PFSK-1 (cell line): ENCODE data around the gene NEURL4.

ENCODE experiments used
- FOXP2 ChIP-seq: optimal IDR thresholded peaks from 2 replicates; pipeline ENCODE3; 2011; ENCODE audit warnings: borderline replicate concordance, control low read depth, inconsistent platforms; ENCODE audit not compliant: insufficient read depth; ENCODE audit errors: extremely low read length, extremely low read depth
- POLR2AphosphoS5 ChIP-seq: IDR thresholded peaks from 2 replicates; pipeline ENCODE4 v1.6.1; 2012; ENCODE audit warnings: low read depth, mild to moderate bottlenecking, control low read depth, low read length, moderate library complexity
- SIN3A ChIP-seq: IDR thresholded peaks from 2 replicates; pipeline ENCODE4 v1.6.1; 2012; ENCODE audit warnings: mild to moderate bottlenecking, low read length, moderate library complexity, borderline replicate concordance; ENCODE audit not compliant: insufficient read depth
- TAF1 ChIP-seq: IDR thresholded peaks from 2 replicates; pipeline ENCODE4 v1.6.1; 2012; ENCODE audit warnings: low read length, control low read depth, borderline replicate concordance; ENCODE audit not compliant: insufficient read depth
- TF ChIP-seq, protein P1 (sequence below), 2 experiments: IDR thresholded peaks; 2 replicates each; pipeline versions ENCODE4 v1.6.1 to v1.8.0; 2011 to 2012; ENCODE audit warnings: low read depth in 2 of 2, low read length in 2 of 2, control low read depth in 1 of 2, inconsistent platforms in 1 of 2, mild to moderate bottlenecking in 1 of 2, moderate library complexity in 1 of 2; ENCODE audit not compliant: insufficient read depth in 1 of 2

The NEURL4 gene

DNA sequence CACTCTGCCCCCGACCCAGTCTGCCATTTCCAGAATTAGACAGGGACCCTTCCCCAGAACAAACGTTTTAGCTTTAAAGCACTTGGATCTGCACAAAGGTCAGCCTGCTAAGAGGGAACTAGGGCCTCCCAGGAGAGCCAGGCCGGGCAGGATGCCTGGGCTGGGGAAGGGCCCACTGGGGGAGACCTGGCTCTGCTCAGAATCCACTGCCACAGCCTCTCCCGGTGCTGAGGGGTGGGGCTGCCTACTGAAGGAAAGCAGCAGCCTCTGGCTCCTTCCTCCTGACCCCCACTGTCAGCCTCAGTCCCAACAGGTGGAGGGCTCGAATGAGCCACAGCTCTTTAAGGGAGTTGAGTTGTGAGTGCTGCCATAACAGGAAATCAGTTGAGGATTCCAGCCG is 36.4 kb downstream of the NEURL4 start:
- TF ChIP-seq POLR2AphosphoS5 (no peak), FOXP2 (no peak), SIN3A (no peak), TAF1 (no peak)
- TF ChIP-seq, protein P1, sequence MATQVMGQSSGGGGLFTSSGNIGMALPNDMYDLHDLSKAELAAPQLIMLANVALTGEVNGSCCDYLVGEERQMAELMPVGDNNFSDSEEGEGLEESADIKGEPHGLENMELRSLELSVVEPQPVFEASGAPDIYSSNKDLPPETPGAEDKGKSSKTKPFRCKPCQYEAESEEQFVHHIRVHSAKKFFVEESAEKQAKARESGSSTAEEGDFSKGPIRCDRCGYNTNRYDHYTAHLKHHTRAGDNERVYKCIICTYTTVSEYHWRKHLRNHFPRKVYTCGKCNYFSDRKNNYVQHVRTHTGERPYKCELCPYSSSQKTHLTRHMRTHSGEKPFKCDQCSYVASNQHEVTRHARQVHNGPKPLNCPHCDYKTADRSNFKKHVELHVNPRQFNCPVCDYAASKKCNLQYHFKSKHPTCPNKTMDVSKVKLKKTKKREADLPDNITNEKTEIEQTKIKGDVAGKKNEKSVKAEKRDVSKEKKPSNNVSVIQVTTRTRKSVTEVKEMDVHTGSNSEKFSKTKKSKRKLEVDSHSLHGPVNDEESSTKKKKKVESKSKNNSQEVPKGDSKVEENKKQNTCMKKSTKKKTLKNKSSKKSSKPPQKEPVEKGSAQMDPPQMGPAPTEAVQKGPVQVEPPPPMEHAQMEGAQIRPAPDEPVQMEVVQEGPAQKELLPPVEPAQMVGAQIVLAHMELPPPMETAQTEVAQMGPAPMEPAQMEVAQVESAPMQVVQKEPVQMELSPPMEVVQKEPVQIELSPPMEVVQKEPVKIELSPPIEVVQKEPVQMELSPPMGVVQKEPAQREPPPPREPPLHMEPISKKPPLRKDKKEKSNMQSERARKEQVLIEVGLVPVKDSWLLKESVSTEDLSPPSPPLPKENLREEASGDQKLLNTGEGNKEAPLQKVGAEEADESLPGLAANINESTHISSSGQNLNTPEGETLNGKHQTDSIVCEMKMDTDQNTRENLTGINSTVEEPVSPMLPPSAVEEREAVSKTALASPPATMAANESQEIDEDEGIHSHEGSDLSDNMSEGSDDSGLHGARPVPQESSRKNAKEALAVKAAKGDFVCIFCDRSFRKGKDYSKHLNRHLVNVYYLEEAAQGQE (IDR thresholded peaks at IDR 0.05; ENCODE audit: insufficient read depth in 1 of 2, low read depth in 2 of 2, low read length in 2 of 2): no peak

DNA sequence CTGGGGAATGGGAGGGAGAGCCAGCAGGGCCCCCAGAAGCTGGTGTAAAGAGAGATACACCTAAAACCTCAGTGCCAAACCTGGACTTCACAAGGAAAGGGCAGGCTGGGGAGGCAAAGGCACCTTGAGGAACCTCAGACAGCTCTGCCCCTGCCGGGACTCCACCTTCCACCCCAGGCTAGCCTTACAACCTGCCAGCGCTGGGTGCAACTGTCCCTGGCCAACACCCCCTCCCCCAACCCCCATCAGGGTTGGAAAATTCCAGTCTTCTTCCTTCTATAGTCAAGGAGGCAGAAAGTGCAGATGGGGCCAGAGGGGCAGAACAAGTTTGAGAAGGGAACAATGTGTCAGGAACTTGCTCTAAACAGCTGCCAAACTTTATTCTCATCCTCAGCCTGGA is 36.9 kb downstream of the NEURL4 start:
- TF ChIP-seq, protein P1 (IDR thresholded peaks at IDR 0.05; ENCODE audit: insufficient read depth in 1 of 2, low read depth in 2 of 2, low read length in 2 of 2): no peak
- TF ChIP-seq TAF1 (no peak), SIN3A (no peak), FOXP2 (no peak), POLR2AphosphoS5 (no peak)

DNA sequence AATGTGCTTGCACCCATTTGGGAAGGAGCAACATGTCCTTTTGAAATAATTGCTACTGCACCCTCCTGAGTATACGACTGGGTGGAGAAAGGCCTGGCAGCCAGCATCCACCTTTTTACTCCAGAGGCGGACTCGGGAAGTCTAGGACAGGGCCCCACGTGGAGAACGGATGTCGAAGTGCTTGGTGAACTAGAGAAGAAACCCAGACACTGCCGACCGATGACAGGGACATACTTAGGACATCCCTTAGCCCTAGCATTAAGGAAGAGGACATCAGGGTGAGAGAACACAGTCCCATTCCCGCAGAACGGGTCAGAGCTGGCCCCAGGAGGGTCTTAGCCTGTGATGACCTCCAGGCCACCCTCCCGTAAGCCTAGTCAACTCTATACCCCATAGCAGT is 38.5 kb downstream of the NEURL4 start:
- TF ChIP-seq, protein P1 (IDR thresholded peaks at IDR 0.05; ENCODE audit: insufficient read depth in 1 of 2, low read depth in 2 of 2, low read length in 2 of 2): no peak
- TF ChIP-seq FOXP2: no peak
- TF ChIP-seq SIN3A: no peak
- no peak for TF ChIP-seq TAF1
- no peak for TF ChIP-seq POLR2AphosphoS5

DNA sequence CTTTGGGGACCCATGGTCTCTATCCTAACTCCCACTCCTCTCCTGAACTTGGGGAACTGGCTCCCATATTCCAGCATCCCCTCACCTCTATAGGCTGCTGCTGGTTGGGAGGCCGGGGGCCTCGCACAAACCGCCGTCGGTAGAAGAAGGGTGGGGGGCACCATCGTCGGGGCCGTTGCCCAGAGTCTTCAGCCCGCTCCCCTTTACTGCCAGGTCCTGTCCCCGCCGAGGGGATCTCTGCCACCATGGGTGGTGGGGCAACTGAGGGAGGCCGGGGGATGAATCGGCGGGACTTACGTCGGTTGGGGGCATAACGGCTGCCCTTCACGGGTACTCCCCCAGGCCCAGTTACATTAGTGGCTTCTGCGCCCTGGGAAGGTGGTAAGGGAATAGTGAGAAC is 39.0 kb downstream of the NEURL4 start:
- no peak for TF ChIP-seq TAF1
- no peak for TF ChIP-seq POLR2AphosphoS5
- TF ChIP-seq, protein P1 (IDR thresholded peaks at IDR 0.05; ENCODE audit: insufficient read depth in 1 of 2, low read depth in 2 of 2, low read length in 2 of 2): no peak
- TF ChIP-seq FOXP2: no peak
- TF ChIP-seq SIN3A: no peak
